Stimulated activated CD4-positive, alpha-beta T cell treated with anti-CD3 and anti-CD28 coated beads, Interleukin-1b, Interleukin-23, amount 100 ng/mL, for 48 hours (primary cell): Measurements from ENCODE around the gene CDH18.

Source experiments
- DNase-seq: peaks from one replicate; pipeline ENCODE4 v3.0.0-alpha.2; 2020

Gene CDH18

DNA sequence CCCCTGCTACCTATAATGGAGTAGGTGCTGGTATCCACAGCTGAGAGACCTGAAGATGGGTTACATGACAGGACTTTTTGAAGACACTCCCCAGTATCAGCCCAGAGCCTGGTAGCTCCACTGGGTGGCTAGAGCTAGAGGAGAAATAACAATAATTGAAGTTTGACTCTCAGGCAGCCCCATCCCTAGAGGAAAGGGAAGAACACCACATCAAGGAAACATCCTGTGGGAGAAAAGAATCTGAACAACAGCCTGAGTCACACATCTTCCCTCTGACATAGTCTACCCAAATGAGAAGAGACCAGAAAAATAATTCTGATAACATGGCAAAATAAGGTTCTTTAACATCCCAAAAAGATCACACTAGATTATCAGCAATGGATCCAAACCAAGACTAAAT is 432.1 kb downstream of the CDH18 start:
- DNase-seq: no peak

DNA sequence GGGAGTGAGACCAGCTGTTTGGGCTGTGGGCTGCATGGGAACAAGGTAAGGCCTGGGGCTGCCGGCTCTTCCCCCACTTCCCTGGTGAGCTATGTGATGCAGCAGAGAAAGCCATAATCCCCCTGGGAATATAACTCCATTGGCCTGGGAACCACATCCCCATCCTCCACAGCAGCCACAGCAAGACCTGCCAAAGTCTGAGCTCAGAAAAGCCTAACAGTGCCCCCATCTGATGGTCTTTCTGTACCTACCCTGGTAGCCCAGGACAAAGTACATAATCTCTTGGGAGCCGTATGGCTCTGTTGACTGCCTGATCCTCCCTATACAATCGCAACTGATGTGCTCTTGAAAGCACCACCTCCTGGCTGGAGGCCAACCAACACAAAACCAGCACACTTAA is 432.6 kb downstream of the CDH18 start:
- DNase-seq: no peak

DNA sequence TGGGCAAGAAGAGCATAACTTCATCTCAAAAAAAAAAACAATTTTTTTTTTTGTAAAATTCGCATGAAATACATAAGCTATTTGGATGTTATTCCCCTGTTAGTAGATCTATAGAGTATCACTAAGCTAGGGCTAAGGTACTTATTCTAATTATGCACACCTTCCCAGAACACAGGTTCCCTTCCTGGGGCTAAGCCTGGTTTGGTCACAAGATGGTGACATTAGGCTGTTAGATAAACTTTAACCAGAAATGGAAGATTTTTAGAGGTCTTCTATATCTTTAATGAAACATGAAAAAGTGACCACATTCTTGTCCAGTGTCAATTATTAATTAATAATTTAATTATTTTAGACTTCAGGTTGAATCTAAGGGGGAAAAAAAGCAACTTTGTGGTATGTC is 433.5 kb downstream of the CDH18 start:
- DNase-seq: no peak

DNA sequence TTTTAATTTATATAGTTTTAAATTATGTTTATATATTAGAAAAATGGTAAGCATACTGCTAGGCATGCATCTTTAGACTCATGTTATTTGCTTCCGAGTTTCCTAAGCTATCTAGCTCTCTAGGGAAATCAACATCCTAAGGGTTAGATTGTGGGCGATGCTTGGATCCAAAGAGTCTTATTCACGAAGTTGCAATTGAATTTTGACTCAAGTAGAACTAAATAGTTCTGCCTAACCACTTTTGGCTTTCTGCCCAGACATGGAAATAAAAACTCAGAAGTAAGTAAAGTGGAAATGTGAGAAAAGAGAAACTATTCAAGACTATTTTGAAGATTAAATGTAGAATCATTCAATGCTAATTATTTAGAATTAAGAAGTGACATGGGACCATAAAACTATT is 440.4 kb downstream of the CDH18 start:
- DNase-seq: no peak

DNA sequence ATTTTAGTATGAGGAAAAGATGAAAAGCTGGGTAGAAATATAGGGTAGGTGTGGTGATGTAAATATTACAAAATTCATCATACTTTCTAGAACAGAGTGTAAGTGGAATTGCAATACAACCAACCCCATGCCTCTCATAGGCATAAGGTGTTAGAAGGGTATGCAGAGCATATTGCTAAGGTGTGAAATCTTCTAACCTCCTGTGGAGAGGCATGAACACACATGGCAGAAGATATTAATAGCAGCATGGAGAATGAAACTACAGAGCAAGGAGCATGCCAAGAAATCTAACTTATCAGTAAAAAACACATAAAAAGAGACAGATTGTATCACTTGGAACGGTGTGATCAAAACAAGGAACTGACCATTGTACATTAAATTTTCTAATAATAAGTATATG is 441.5 kb downstream of the CDH18 start:
- no peak for DNase-seq

DNA sequence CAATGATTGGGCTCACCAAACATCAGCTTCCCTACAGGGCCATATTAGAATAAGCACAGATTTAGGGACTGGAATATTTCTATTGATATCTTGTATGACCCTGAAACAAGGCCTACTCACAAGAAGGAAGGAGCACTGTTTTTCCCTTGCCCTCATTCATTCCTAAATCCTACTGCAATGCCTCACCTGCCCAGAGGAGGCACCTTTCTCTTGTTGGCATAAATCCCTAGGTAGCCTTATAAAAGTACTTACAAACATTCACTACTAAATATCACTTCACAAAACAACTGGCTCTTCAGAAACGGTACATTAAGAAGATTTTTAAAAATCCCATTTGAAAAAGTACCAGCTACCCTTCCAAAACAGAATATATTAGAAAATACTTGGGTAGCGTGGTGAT is 449.4 kb downstream of the CDH18 start:
- DNase-seq: no peak

DNA sequence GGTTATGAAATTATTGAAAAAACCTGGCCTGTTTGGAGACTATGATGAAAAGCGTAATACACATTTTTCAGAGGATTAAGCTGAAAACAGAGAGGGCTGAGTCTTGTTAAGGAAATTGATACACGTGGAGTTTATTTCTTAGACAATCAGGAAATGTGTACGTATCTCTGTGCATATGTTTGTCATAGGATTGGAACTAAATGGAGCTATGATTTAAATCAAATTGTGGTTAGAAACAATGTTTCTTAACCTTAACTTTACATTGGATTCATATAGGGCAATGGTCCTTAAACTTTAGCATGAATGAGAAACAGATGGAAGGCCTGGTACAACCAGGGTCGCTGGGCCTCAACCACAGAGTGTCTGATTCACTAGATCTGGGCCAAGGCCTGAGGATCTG is 451.6 kb downstream of the CDH18 start:
- no peak for DNase-seq

DNA sequence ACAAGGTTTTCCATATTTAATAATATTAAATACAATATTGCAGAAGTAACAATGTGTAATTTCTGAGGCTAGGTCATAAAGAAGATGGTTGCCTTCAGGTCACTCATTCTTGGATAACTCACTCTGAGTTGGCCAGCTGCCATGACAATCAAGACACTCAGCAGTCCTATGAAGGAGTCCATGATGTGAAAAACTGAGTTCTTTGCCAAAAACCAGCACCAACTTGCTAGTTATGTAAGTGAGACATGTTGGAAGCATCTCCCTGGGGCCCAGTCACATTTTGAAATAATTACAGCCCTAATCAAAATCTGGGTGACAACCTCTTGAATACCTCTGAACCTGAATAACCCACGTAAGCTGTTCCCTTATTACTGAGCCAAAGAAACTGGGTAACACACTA is 453.2 kb downstream of the CDH18 start:
- DNase-seq: no peak

DNA sequence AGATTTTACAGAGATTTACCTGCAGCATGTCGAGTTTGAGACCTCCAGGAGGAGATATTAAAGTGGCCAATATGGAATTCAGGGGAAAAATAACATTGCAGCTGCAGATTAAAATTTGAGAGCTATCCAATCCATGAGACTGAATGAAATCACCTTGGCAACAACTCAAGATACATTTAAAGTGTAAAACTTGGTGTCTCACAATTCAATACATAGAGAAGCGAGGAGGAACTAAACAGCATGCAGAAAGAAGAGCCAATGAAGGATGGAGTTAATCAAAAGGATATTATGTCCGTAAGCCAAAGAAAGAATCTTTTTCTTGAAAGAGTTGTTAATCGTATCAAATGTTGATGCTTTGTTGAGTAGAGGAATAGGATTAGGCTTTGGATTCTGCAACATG is 455.1 kb downstream of the CDH18 start:
- no peak for DNase-seq

DNA sequence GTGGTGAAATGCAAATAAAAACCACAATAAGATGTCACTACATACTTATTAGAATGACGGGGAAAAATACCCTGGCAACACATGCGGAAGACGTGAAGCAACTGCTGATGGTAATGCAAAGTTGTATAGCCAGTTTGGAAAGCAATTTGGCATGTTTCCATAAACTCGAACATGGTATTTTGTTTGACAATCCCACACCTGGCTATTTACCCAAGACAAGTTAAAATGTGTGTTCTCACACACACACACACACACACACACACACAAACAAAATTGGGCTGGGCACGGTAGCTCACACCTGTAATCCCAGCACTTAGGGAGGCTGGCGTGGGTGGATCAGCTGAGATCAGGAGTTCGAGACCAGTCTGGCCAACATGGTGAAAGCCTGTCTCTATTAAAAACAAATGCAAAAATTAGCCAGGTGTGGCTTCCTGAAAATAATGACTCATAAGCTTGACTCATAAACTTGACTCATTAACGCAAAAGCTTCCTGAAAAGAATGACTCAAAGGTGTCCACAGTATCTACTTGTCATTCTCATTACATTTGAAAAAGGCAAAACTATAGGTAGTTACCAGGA is 456.5 kb downstream of the CDH18 start:
- no peak for DNase-seq

DNA sequence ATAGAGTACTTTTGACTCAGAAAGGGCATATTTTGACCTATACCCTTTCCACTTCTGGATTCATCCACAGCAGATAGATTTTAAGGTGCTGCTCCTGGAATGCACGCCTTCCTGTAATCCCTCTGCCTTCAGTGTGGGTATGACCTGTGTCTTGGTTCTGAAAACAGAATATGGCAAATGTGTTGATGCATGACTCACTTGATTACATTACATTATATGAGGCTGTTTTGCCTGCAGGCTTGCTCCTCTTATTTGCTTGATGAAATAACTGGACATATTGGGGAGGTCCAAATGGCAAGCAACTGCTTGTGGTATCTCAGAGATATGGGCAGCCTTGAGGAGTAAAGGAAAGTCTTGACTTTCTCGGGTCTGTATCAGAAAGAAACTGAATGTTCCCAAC is 468.6 kb downstream of the CDH18 start:
- no peak for DNase-seq

DNA sequence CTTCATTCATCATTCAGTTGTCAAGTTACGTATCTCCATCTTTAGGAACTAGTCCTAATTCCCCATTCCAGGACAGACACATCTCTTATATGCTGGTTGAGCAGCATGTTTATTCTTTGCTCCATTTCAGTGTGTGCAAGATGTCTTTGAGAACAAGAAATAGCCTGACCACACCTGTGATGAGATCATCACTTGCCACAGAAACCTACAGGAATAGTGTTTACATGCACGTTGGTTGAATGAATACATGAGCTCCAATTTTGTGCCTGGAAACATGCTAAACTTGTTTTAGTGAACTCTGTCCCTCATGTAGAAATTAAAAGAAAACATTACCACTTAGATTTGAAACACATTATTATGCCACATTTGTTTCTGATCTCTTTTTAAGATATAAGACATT is 489.1 kb downstream of the CDH18 start:
- no peak for DNase-seq

DNA sequence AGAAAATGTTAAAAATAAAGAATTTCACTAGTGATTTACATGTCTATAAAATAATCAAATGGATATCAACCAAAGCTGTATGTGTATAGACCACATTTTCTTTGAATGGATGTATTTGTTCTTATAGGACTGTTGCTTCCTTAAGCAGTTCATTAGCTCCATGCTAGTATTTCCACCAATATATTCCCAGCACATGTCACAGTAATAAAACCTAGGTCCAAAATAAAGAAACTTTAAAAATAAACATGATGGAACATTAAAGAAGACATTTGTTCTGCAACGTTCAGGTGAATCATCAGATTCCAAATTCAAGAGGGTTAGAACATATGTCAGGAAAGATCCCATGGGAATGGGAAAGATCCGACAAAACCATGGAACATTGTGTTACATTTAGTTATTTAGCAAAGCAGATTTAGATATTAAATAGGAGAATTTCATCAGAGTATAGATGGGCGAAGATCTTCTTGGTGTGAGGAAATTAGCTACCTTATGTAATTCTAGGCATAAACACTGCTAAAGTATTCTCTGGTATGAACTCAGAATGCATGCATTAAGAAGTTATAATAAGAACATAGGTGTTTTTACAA is 490.7 kb downstream of the CDH18 start:
- no peak for DNase-seq

DNA sequence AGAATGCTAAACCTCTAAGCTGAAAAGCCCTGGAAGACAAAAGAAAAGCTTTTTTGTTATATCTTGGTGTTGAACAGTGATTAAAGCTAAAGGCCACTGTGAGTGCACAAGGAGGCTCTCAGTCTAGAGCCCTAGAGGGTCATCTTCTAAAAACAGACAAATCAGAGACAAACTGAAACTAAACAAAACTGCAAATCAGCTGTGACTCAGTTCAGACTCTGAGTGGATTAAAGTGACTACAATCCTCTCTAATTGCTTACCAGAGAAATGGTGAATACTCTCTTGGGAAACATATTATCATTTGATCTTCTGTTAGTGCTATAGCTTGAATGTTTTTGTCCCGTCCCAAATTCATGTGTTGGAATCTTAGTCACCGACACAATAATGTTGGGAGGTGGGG is 491.9 kb downstream of the CDH18 start:
- DNase-seq: no peak

DNA sequence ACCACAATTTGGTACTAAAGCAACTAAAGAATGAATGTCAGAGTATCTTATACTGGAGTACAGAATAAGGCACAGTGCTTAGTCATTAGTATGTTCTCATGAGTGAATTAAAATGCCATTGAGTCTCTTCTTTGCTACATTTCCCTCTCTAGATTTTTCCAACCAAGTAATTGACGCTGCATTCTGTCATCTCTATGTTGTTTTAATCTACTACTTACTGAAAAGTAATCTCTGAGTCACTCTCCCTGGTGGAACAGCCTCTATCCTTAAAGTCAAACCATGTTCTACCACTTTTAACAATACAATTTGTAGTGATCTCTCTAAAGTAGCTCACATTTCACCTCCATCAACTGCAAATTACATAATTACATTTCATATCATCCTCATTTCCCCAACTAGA is 495.1 kb downstream of the CDH18 start:
- DNase-seq: no peak

DNA sequence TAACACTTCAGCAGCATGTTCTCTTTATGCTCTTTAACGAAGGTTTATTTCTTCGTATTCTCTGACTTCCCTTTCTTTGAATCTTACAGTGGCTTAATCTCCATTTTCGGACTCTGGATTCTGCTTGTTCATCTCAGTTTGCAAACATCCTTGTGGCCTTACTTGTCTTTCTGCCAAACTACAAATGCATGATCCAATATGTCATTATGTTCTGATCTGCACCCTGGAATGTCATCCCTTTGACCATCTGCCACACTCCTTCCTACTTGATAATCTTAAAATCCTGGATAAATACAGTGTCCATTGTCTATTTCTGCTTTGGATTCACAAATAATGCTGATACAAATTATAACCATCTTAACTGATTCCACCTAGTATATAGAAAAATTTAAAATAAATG is 499.2 kb downstream of the CDH18 start:
- DNase-seq: no peak

DNA sequence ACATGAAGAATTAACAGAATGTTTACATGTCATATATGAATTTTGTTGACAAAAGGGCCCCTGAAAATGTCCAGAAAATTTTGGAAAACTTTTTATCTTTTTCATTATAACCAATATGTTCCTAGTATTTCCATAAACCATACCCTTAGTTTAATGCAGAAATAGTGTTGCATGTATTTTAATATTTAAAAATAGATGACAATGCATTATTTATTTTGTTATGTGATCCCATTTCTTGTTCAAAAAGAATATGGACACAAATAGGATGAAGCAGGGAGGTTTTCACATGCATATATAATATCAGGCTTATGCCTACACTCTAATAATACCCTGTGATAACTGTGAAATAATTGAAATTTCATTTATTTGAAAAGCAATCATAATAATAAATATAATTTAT is 500.5 kb downstream of the CDH18 start:
- DNase-seq: no peak

DNA sequence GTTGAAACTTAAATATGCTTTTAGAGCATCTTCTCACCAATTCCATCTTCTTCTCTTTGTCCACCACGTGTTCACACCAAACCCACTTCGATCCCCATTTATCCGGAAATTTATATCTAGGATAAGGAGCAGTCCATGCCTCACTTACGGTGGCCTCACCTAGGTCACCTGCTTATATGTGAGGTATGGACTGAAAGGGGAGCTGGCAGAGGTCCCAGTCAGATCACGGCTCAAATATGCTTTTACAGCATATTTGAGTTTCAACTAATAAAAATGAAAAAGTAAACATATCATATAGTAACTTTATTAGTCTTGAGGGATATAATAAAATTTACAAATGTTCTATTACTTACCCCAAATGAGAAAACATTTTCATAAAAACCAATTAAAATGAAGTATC is 508.4 kb downstream of the CDH18 start:
- DNase-seq: no peak

DNA sequence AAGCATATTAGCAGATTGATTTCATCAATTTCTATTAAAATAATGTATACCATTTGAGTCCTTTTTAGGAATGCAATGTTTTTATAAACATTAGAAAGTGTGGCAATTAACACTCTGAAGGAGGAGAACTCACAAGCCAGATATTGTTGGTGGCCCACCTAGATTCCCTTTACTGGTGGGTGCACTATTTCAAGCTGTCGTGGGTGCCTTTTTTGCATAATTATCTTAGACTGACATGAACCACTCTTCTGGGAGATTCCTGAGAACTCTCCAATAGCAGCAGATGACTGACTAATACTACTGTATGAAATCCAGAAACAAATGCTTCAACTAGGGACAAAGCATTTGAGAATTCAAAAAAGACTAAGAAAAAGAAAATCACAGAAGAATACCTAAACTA is 526.0 kb downstream of the CDH18 start:
- no peak for DNase-seq

DNA sequence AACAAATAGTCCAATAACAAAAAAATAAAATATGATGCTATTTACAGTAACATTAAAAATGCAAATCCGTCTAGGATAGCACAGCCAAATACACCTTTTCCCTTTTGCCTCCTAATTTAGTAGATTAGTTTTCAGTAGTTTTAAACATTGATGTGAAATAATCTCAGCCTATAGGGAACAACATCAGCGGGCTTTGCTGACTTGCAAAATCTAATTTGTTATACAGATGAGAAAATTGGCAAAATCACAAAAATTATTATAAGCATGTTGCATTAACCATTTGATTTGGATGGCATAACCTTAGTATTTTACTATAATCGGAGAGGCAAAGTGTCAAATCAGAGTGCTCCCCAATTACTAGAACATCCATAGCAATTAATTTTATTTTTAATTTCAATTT is 563.5 kb downstream of the CDH18 start:
- no peak for DNase-seq
